ENCODE data around the gene MYO1H.

GRCh38 chr12:109489016-109489954 lies 141.6 kb downstream of the MYO1H start:
- TF ChIP-seq CTCF (conservative IDR thresholded peaks at IDR 0.05; ENCODE audit: low read length) (no peak), EZH2phosphoT487 (IDR thresholded peaks at IDR 0.05; ENCODE audit: borderline replicate concordance, low read depth, low read length) (no peak)

All from OCI-LY7 (cell line).